Measurements from ENCODE around the gene CREB3L4.
A peak's percentile ranks its signal among the peaks of the same experiment; 100 is the strongest.

The CREB3L4 gene

GRCh38 chr1:153938996-153939395, 28.7 kb upstream of the CREB3L4 start:
- DNase-seq = no peak

GRCh38 chr1:153939476-153939875, 28.2 kb upstream of the CREB3L4 start:
- no peak for DNase-seq

- no peak for DNase-seq
Observed at GRCh38 chr1:153940756-153941155, 26.9 kb upstream of the CREB3L4 start.

GRCh38 chr1:153941826-153942725, 25.6 kb upstream of the CREB3L4 start:
- no peak for DNase-seq

DNA sequence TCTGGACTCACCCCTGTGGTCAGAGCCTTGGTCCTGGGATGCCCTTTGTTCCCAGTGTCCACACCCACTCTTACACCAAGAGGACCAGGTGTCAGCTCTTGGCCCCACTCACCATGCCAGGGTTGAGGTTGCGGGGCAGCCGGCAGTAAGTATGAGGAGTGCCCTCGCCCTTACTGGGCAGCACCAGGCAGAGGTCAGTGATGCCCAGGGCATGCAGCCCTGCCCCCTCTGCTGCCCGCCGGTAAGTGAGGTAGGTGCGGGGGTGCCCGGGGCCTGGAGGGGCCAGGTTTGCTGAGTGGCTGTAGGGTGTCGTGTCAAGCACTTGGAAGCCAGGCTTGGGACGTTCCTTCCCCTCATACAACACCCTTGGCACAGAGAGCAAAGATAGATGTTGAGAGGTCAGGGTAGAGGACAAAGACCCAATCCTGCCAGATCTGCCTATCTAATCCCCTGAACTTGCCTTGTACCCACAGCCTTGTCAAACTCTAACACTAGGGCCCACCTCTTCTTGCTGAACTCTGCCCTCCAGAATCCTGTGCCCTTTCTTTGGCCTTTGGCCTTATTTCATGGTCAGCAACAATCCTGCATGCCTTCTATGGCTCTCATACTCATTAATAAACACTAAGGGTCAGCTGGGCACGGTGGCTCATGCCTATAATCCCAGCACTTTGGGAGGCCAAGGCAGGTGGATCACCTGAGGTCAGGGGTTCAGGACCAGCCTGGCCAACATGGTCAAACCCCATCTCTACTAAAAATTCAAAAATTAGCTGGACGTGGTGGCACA, 24.7 kb upstream of the CREB3L4 start:
- no peak for DNase-seq

DNA sequence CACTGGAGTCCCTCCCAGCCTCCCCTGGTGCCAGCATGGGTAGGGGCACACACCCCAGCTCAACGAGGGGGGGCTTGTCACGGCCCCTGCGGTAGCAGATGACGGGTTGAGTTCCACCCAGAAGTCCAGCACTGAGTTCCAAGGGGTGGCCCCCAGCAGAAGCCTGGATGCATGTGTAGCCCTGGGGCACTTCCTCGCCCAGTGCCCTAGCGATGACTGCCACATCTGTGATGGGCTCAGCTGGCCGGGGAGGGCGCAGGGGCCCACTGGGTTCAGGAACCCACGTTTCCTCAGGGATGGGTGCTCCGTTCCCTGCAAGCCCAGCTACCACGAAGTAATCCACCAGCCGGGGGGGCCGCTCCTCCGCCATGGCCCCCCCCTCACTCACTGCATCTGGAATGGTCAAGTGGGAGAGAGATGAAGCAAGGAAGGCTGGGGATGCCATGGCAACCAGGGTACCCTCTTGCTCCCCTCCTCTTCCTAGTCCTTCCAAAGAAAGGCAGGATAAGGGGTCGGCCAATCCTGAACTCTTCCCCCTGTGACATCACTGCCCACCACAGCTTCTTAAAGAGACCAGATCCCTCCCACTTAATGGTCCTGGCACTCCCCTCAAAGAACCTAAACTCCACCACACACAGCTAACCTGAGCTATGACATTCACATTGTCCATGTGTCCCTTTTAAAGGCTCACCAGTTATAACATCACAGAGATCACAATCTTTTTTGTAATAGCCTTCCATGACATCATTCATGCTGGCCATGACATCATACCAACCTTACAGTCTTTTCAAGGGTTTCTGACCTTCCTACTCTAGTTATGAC, 23.5 kb upstream of the CREB3L4 start:
- no peak for DNase-seq

DNA sequence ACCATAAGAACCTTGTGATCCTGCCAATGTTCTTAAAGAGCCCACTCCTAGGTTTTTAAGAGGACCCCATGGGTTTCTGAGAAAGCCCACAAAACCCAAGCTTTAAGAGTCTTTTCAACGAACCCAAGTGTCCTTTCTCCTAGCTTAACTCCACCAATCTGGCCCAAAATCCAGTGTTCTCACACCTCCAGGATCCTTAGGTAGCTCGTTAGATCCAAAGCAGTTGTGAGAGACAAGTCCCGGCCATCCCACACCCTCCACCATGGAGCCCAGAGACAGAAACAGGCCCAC, 22.9 kb upstream of the CREB3L4 start:
- no peak for DNase-seq

- no peak for DNase-seq
Observed at GRCh38 chr1:153945131-153945794, 22.4 kb upstream of the CREB3L4 start.

DNA sequence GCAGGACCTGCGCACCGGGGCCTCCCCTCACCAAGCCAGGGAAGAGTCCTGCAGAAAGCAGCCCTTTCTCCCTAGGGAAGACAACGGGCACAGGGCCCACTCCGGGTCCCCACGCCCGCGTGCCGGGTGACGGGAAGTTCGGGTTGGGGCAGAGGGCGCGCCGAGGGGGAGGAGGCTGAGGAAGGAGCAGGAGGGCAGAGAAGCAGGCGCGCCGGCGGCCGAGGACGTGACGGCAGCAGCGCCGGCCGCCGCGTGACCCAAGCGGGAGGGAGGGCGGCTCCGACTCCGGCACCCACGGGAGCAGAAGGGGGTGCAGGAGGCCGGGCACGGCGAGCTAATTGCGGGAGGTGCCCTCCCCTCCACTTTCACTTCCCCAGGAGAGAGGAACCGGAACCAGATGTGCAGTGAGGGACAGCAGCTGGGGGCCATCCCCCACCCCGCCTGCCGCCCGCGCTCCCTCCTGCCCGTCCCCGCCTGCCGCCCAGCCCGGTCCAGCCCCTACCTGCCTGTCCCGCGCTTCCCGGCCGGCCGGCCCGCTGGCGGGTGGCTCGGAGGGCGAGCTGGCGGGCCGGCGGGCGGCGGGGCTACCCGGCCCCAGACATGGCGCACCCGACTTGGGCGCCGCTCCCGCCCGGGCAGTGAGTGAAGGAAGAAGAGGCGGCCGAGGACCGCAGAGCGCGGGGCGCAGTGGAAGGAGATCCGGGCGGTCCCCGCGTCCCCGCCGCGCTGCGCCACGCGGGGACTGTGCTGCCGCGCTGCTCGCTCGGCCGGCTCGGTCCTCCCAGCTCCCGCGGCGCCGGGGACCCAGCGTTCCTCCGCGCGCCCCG, 21.7 kb upstream of the CREB3L4 start:
- DNase-seq = no peak

DNA sequence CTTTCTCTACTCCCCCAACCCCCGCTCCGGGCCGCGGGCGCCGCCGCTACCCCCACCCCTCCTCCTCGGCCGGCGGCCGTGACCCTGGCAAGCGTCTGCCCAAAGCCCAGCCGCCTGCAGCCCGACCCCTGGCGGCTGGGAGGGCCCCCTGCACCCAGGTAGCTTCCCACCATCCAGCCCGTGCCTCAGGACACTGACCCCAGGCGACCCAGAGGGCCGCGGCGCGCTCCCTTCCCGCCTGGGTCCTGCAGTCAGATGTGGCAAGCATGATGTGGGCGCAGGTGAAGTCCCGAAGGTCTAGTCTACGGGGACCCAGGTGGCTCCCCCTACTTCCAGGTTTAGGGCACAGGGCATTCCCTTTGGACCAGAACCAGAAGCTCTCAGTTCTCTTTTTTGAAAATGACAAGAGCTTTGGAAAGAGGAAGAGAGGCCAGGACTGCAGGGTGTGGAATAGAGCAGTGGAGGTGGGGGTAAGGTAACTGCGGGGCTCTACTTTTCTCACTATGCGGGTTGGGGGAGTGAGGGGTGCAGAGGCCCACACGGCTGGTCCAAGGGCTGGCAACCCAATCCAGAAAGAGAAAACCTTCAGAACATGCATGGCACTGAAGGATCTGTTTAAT, 21.0 kb upstream of the CREB3L4 start, which contains the start of gene DENND4B:
TSS of gene DENND4B (minus strand) at position 97 of the 620 bp plus-strand sequence. CDS start 2,344 bp downstream, outside the sequence.
- DNase-seq = peak; percentile 63

DNA sequence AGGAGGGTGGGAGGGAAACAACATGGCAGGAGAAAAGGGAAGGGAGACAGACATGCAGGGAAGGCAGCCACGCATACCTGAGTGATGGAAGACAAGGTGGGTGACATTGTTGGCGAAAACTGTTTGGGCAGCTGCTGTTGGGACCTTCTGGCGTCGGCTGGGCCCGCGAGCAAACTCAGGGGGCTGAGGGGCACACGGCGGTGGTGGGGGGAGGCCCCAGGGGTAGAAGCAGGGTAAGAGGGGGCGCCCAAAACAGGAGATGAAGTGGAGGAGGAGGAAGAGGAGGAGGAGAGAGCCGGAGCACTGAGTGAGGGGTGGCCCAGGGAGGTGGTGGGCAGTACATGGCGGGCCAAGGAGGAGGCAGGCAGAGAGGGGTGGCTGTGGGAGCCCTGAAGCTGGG, 16.5 kb upstream of the CREB3L4 start:
- no peak for DNase-seq

GRCh38 chr1:153951801-153952200, 15.9 kb upstream of the CREB3L4 start:
- no peak for DNase-seq

- DNase-seq = no peak
Observed at GRCh38 chr1:153953859-153954365, 13.8 kb upstream of the CREB3L4 start.

GRCh38 chr1:153954826-153955225, 12.9 kb upstream of the CREB3L4 start:
- DNase-seq = no peak

- DNase-seq = no peak
Observed at GRCh38 chr1:153956997-153957715, 10.5 kb upstream of the CREB3L4 start.

- DNase-seq = no peak
Observed at GRCh38 chr1:153957744-153958110, 10.0 kb upstream of the CREB3L4 start.

GRCh38 chr1:153958111-153958960, 9.4 kb upstream of the CREB3L4 start, which contains the start of gene CRTC2:
CRTC2 (minus strand) TSS chr1:153958612; CDS start chr1:153958497, 115 bp downstream.
- peak; percentile 99 for DNase-seq

DNA sequence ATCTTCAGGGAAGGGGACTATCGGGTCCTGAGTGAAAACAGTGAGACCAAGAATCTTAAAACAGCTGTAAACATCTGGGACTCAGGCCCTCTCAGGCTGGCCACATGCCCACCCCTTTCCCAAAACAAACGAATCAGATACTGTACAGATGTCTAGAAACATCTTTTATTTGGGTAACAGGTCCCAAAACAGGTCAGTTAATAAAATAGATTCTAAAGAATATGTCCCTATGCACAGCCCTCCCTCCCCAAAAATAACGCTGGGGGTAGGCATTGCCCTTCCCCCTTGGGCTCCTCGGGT, 8.8 kb upstream of the CREB3L4 start:
- DNase-seq = no peak

DNA sequence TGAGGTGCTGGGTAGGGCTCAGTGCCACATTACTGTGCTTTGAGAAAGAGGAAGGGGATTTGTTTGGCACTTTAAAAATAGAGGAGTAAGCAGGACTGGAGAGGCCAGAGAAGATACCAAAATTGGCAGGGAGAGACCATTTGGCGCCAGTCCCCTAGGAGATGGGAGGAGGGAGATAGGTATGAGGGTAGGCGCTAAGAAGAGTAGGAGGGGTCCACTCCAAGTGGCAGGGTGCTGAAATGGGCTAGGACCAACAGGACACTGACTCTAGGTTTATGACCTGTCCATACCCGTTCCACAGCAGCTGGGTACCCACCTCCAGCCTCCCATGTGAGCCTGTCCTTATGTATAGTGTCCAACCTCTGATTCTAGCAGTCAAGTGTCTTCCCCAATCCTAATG, 8.2 kb upstream of the CREB3L4 start:
- no peak for DNase-seq

- DNase-seq = no peak
Observed at GRCh38 chr1:153960206-153960605, 7.5 kb upstream of the CREB3L4 start.

All from NCI-H1048 (cell line).